Astrocyte of the spinal cord (primary cell): ENCODE results near the gene PDE4DIP.
"Not testable (repeated sequence)": the region's sequence is repeated elsewhere in the genome, so short reads cannot be mapped to it uniquely, and the experiment has no call there.

ENCODE experiments used
- DNase-seq: peaks from one replicate; pipeline ENCODE4 v3.0.0; 2011; ENCODE audit warnings: low read depth, low spot score
- H3K4me3 ChIP-seq: 2 replicates; pipeline ENCODE4 v1.5.1; 2011; ENCODE audit warnings: low read depth, mild to moderate bottlenecking, low read length, moderate library complexity
- in situ Hi-C: cut with HindIII; loops from 2 replicates; pipeline ENCODE4 v1.10.0; 2017; ENCODE audit warnings: low sequenced_read_pairs

Gene PDE4DIP

GRCh38 chr1:148900691-148901090 lies 56.5 kb downstream of the PDE4DIP start:
- DNase-seq, H3K4me3 ChIP-seq, in situ Hi-C loops: not testable (repeated sequence)

GRCh38 chr1:148901150-148901952 lies 57.1 kb downstream of the PDE4DIP start:
- DNase-seq, in situ Hi-C loops, H3K4me3 ChIP-seq: not testable (repeated sequence)

- H3K4me3 ChIP-seq, DNase-seq, in situ Hi-C loops: not testable (repeated sequence)
Observed at GRCh38 chr1:148901953-148902341, 57.7 kb downstream of the PDE4DIP start.

- DNase-seq, in situ Hi-C loops, H3K4me3 ChIP-seq: not testable (repeated sequence)
Observed at GRCh38 chr1:148909219-148909826, 65.1 kb downstream of the PDE4DIP start.

GRCh38 chr1:148911303-148911928 lies 67.2 kb downstream of the PDE4DIP start:
- in situ Hi-C loops, DNase-seq: not testable (repeated sequence)

GRCh38 chr1:148916222-148916621 lies 72.0 kb downstream of the PDE4DIP start:
- DNase-seq: not testable (repeated sequence)

More at GRCh38 chr1:148911303-148911928, 67.2 kb downstream of the PDE4DIP start:
- not testable (repeated sequence) for H3K4me3 ChIP-seq

GRCh38 chr1:148916695-148917348 lies 72.6 kb downstream of the PDE4DIP start:
- in situ Hi-C loops, H3K4me3 ChIP-seq, DNase-seq: not testable (repeated sequence)

More at GRCh38 chr1:148916222-148916621, 72.0 kb downstream of the PDE4DIP start:
- H3K4me3 ChIP-seq, in situ Hi-C loops: not testable (repeated sequence)

GRCh38 chr1:148918836-148919447 lies 74.7 kb downstream of the PDE4DIP start:
- DNase-seq, in situ Hi-C loops: not testable (repeated sequence)

GRCh38 chr1:148921047-148921446 lies 76.8 kb downstream of the PDE4DIP start:
- in situ Hi-C loops, H3K4me3 ChIP-seq, DNase-seq: not testable (repeated sequence)

More at GRCh38 chr1:148918836-148919447, 74.7 kb downstream of the PDE4DIP start:
- H3K4me3 ChIP-seq: not testable (repeated sequence)

- in situ Hi-C loops, DNase-seq, H3K4me3 ChIP-seq: not testable (repeated sequence)
Observed at GRCh38 chr1:148923798-148924197, 79.6 kb downstream of the PDE4DIP start.

GRCh38 chr1:148927645-148928044 lies 83.4 kb downstream of the PDE4DIP start:
- H3K4me3 ChIP-seq, in situ Hi-C loops, DNase-seq: not testable (repeated sequence)

- in situ Hi-C loops, DNase-seq, H3K4me3 ChIP-seq: not testable (repeated sequence)
Observed at GRCh38 chr1:148929253-148929652, 85.0 kb downstream of the PDE4DIP start.

GRCh38 chr1:148935381-148936002 lies 91.3 kb downstream of the PDE4DIP start:
- in situ Hi-C loops: not testable (repeated sequence)

GRCh38 chr1:148942906-148943305 lies 98.7 kb downstream of the PDE4DIP start:
- H3K4me3 ChIP-seq, in situ Hi-C loops, DNase-seq: not testable (repeated sequence)

More at GRCh38 chr1:148935381-148936002, 91.3 kb downstream of the PDE4DIP start:
- not testable (repeated sequence) for DNase-seq, H3K4me3 ChIP-seq

- H3K4me3 ChIP-seq, DNase-seq, in situ Hi-C loops: not testable (repeated sequence)
Observed at GRCh38 chr1:148945130-148945529, 100.9 kb downstream of the PDE4DIP start.

- H3K4me3 ChIP-seq, DNase-seq, in situ Hi-C loops: not testable (repeated sequence)
Observed at GRCh38 chr1:148948768-148949167, 104.5 kb downstream of the PDE4DIP start.
